BJ (cell line): ENCODE data around the gene POU5F1. TPM values are rescaled to one million over a fixed set of nuclear protein-coding genes. Genes with fewer than 3 reads are reported as not detected.
A peak's percentile ranks its signal among the peaks of the same experiment; 100 is the strongest.

ENCODE experiments used
- CTCF ChIA-PET: fragments of 350-600 bp; formaldehyde crosslinking; extraction: SDS; loops from one replicate; lab custom pipeline; 2021; ENCODE audit warnings: antibody characterized with exemption, inconsistent platforms; lab: Yijun Ruan, JAX
- POLR2A ChIA-PET: fragments of 300-600 bp; sonication (Branson Sonifier 250); formaldehyde crosslinking; extraction: SDS; loops from one replicate; lab custom pipeline; 2021; ENCODE audit warnings: antibody characterized with exemption; lab: Charles Lee
- DNase-seq: peaks from one replicate; pipeline ENCODE4 v3.0.0-alpha.2; 2011; ENCODE audit warnings: low read depth
- H3K27me3 ChIP-seq: 2 replicates; pipeline ENCODE4 v1.6.0; 2011; ENCODE audit warnings: low read length; ENCODE audit not compliant: control insufficient read depth, insufficient read depth
- H3K36me3 ChIP-seq: 2 replicates; pipeline ENCODE4 v1.5.1; 2011; ENCODE audit warnings: low read length; ENCODE audit not compliant: control insufficient read depth, insufficient read depth
- H3K4me3 ChIP-seq: 2 replicates; pipeline ENCODE4 v1.5.1; 2011; ENCODE audit warnings: low read depth, mild to moderate bottlenecking, control low read depth, low read length
- CTCF ChIP-seq: IDR thresholded peaks from 2 replicates; pipeline ENCODE4 v1.5.1; 2011; ENCODE audit warnings: low read depth, mild to moderate bottlenecking, control low read depth, inconsistent platforms, low read length, moderate library complexity; ENCODE audit not compliant: insufficient read depth
- polyA plus RNA-seq: library from polyadenylated mRNA; depleted of rRNA; stranded (reverse); fragments of >200 nt; gene quantifications from 2 replicates; pipeline ENCODE4 v1.2.3, GENCODE V29; 2011; rRNA removed
- small RNA-seq: library from RNA; depleted of rRNA; stranded (forward); fragments of <200 nt; gene quantifications from one replicate; pipeline ENCODE3, GENCODE V24; 2012; ENCODE audit warnings: low replicate concordance, low read depth; ENCODE audit not compliant: insufficient read length

POU5F1 gene
- polyA plus RNA-seq, 1 experiment, result 0.22 TPM

GRCh38 chr6:31115941-31116560, 54.4 kb downstream of the POU5F1 start:
- TF ChIP-seq CTCF, result no peak
- ChIA-PET POLR2A (no interaction called here), CTCF (interaction anchor here (1.0 to 6.6 kb wide), 7 partner anchors 10 to 200 kb away, joined by 3 to 33 read pairs (median 18); no protein-coding TSS in a partner anchor)
- H3K4me3 ChIP-seq, result no peak overlapping the region
- no peak for DNase-seq
- no peaks in the 10 kb centered on the region for H3K27me3 ChIP-seq
- no peaks in the 10 kb centered on the region; the same call in 1 of the 2 replicates for H3K36me3 ChIP-seq

- POLR2A ChIA-PET, result interaction anchor here (0.7 kb wide), 1 partner anchor 442 kb away, joined by 10 read pairs; the partner anchor contains the start of gene DHX16
- no peak for DNase-seq
- CTCF ChIA-PET, result interaction anchor here (0.8 to 6.6 kb wide), 11 partner anchors 11 to 200 kb away, joined by 3 to 33 read pairs (median 7); partner anchors contain the start of gene TCF19
Observed at GRCh38 chr6:31114970-31115849, 55.3 kb downstream of the POU5F1 start.

GRCh38 chr6:31114541-31114878, 56.0 kb downstream of the POU5F1 start, which contains the start of gene PSORS1C1:
PSORS1C1 (plus strand) TSS chr6:31114800; CDS start chr6:31129633, 14,833 bp downstream.
- POLR2A ChIA-PET, result interaction anchor here (0.7 kb wide), 1 partner anchor 442 kb away, joined by 10 read pairs; the partner anchor contains the start of gene DHX16
- peak; percentile 90 for DNase-seq
- Histone ChIP-seq H3K4me3 (peak within 1 kb of the TSS; percentile 36), H3K36me3 (no peaks in the 10 kb centered on the region; the same call in 1 of the 2 replicates), H3K27me3 (peaks cover 7% of the 10 kb centered on the region)
- CTCF ChIA-PET, result interaction anchor here (0.8 to 6.6 kb wide), 11 partner anchors 12 to 198 kb away, joined by 3 to 33 read pairs (median 7); partner anchors contain the start of gene TCF19
- no peak for TF ChIP-seq CTCF

More at GRCh38 chr6:31114970-31115849, 55.3 kb downstream of the POU5F1 start:
- H3K4me3 ChIP-seq, result peak overlapping the region; percentile 36
- no peaks in the 10 kb centered on the region; the same call in 1 of the 2 replicates for H3K36me3 ChIP-seq
- peak; percentile 52 for TF ChIP-seq CTCF
- H3K27me3 ChIP-seq, result 0 out of 2 replicates have a peak, but pooled peaks cover 2% of the 10 kb centered on the region

Small RNAs within 50 kb of the gene (small RNA-seq; reads per million reads assigned to genes)
- not detected for gene POLR2LP1

Other genes with a start within 250 kb of the POU5F1 start
- gene SFTA2, start 238.5 kb downstream of the POU5F1 start, polyA plus RNA-seq, result not detected in 2 replicates
- not detected in 2 replicates for gene MUCL3, start 229.7 kb downstream of the POU5F1 start, polyA plus RNA-seq
- gene MUC21, start 187.0 kb downstream of the POU5F1 start, polyA plus RNA-seq, result not detected in 2 replicates
- not detected in 2 replicates for gene MUC22, start 160.2 kb downstream of the POU5F1 start, polyA plus RNA-seq
- not detected in 2 replicates for gene C6orf15, start 58.1 kb downstream of the POU5F1 start, polyA plus RNA-seq
- gene PSORS1C1, start 55.9 kb downstream of the POU5F1 start, polyA plus RNA-seq, result 4.9 and 6.7 TPM in 2 replicates
- not detected in 2 replicates for gene CDSN, start 50.2 kb downstream of the POU5F1 start, polyA plus RNA-seq
- gene PSORS1C2, start 31.6 kb downstream of the POU5F1 start, polyA plus RNA-seq, result not detected in 2 replicates
- gene CCHCR1, start 12.9 kb downstream of the POU5F1 start, polyA plus RNA-seq, result 11.0 and 15.5 TPM in 2 replicates
- 8.5 and 10.4 TPM in 2 replicates for gene TCF19, start 12.1 kb downstream of the POU5F1 start, polyA plus RNA-seq
- 435 and 776 TPM in 2 replicates for gene HLA-C, start 101.4 kb upstream of the POU5F1 start, polyA plus RNA-seq
- 1,142 and 1,777 TPM in 2 replicates for gene HLA-B, start 186.5 kb upstream of the POU5F1 start, polyA plus RNA-seq
- gene MICA, start 232.9 kb upstream of the POU5F1 start, polyA plus RNA-seq, result 71.6 and 96.1 TPM in 2 replicates